HG03558 (cell line): ENCODE results near the gene PACS2.

Source experiments
- ATAC-seq: cut with Tn5 transposase; IDR thresholded peaks from one replicate; pipeline ENCODE4 v1.9.1; 2021; ENCODE audit warnings: moderate number of reproducible peaks; ENCODE audit not compliant: unreplicated experiment; ENCODE audit errors: extremely low read depth

PACS2 gene

GRCh38 chr14:105365101-105365500 lies 50.6 kb downstream of the PACS2 start:
- ATAC-seq, result no peak

GRCh38 chr14:105365681-105366080 lies 51.1 kb downstream of the PACS2 start:
- no peak for ATAC-seq

- no peak for ATAC-seq
These were observed 52.0 kb downstream of the PACS2 start for GRCh38 chr14:105366386-105367074.

- ATAC-seq, result no peak
These were observed 52.8 kb downstream of the PACS2 start for GRCh38 chr14:105367116-105368031.

DNA sequence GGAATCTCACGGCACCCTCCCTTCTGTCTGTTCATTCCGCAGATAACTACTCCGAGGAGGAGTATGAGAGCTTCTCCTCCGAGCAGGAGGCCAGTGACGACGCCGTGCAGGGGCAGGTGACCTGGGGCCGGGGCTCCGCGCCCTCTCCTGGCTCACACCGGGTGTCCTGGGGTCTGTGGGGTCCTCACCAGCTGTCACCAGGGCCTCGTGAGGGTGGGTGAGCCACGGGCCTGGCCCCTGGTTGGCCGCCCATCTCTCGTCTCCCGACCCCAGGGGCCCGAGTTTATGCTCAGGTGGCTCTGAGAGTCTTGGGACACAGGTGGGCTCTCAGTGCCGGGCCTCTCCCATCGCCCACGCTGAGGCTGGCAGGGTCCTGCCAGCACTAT lies 53.5 kb downstream of the PACS2 start:
- no peak for ATAC-seq

DNA sequence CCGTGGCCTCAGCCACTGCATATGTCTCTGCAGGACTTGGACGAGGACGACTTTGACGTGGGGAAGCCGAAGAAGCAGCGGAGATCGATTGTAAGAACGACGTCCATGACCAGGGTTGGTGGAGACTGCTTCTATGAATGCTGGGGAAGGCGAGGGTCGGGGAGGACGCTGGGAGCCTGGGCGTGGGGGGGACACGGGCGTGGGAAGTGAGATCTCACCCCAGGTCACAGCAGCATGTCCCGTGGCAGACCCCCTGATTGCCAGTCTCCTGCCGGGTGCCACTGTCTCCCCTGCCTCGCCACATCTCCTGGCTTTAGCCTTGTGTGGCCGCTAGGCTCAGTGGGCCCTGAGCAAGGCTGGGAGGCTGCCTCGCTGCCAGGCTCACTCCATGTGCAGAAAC lies 53.9 kb downstream of the PACS2 start:
- ATAC-seq, result no peak

DNA sequence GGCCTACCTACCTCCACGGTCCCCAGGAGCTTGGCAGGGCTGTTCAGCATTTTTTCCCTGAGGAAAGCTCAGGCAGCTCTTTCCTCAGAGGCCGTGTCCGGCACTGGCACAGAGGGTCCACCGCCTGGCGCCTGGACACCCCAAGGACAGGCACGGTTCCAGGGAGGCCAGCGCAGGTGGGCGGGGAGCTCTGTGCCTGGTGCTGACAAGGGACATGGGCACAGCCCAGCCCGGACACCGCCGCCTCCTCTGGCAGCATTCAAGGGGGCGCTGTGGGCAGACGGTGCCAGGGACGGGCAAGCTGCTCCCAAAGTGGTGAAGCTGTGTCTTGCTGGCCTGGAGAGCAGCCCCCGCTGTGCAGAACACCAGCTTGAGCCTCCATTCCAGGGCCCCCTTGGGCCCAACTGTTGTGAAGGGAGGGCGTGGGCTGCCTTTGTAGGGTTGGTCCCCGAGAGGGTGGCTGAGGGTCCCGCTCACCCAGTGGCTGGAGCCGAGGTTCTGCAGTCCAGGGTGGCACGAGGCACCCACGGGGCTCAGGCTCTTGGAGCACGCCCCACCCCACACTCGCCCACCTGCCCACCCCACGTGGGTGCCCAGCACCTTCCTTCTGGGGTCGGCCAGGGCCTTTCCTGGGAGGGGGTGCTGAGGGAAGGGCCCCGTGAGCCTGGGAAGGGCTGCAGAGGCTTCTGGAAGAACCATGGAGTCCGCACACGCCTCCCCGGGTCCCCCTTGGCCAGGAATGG lies 54.5 kb downstream of the PACS2 start:
- ATAC-seq, result no peak

GRCh38 chr14:105369653-105370040 lies 55.1 kb downstream of the PACS2 start:
- ATAC-seq, result no peak

DNA sequence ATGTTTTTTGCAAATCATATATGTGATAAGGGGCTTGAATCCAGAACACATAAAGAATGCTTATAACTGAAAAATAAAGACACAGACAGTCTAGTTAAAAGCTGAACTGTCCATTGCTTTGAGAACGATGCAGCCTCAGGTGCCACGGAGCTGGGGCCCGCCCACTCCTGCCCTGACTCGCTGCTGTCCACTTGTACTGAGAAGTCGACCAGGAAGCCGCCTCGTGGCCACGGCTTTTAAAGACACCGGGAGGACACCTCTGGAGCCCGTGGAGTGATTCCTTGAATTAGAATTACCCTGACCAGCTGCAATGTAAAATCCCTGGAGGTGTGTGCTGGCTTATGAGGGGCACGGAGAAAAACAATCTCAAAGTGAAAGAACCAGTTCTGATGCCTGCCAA lies 59.8 kb downstream of the PACS2 start:
- ATAC-seq, result no peak

GRCh38 chr14:105375635-105376057 lies 61.1 kb downstream of the PACS2 start:
- ATAC-seq, result no peak

- no peak for ATAC-seq
These were observed 62.2 kb downstream of the PACS2 start for GRCh38 chr14:105376521-105377440.

DNA sequence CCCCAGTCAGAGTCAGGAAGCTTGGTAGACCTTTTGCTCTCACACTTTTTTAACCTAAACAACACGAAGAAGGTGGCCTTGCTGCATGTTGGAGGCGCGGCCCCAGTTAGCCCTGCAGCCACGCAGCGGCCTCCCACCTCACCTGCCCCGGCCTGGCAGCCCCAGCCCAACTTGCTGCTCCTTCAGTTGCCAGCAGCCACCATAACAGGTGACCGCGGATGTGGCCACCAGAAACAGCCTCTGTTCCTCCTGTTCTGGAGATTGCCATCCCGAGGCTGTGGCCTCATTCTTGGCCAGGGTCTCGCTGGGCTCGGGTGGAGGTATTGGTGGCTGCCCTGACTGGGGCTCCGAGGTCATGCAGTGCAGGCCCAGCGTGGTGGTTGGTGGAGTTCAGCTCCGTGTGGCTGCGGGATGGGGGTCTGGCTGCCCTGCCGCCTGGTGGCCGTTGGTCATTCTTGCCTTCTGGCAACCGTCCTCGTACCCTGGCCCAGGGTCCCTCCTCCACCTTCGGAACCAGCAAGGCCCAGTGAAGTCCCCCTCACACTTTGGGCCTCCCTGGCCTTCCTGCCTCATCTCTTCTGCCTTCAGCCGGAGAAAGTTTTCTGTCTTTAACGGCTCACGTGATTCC lies 63.1 kb downstream of the PACS2 start:
- ATAC-seq, result no peak

- ATAC-seq, result no peak
These were observed 63.7 kb downstream of the PACS2 start for GRCh38 chr14:105378199-105378598.

DNA sequence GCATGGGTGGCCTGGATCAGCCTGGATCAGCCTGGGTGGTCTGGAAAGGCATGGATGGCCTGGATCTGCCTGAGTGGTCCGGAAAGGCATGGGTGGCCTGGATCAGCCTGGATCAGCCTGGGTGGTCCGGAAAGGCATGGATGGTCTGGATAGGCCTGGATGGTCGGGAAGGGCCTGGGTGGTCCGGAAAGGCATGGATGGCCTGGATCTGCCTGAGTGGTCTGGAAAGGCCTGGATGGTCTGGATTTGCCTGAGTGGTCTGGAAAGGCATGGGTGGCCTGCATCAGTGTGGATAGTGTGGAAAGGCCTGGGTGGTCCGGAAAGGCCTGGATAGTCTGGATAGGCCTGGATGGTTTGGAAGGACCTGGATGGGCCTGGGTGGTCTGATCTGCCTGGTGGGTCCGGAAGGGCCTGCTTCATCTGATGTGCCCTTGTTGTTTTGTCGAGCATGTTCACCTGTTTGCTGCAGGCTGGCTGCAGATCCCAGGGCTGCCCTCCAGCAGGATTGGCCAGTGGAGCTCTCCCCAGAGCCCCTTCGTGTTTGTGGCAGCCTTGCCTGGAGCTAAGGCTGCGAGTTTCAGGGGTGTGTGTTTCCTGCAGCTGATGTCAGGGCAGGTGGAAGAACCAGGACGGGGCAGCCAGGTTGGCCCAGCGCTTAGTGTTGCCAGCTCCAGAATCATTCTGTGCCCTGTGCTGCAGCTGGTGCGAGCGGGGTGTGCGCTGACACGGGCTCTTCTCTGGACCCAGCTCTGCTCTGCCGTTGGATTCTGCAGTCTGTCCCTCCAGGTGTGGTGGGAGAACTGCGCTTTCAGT lies 64.5 kb downstream of the PACS2 start:
- no peak for ATAC-seq

GRCh38 chr14:105379946-105380345 lies 65.4 kb downstream of the PACS2 start:
- ATAC-seq, result no peak

DNA sequence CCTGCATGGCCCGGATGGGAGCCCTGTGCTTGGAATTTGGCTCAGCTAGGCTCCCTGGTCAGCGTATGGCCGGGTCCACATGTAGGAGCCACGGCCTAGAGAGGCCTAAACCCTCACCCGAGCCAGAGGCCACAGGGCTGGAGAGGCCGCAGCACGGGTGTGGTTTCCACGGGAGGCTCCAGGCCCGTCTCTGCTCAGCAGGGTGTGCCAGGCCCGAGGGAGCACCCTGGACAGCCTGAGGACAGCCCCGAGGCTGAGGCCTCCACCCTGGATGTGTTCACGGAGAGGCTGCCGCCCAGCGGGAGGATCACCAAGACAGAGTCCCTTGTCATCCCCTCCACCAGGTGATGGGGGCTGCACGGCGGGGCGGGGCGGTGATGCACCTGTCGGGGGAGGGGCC lies 66.2 kb downstream of the PACS2 start:
- no peak for ATAC-seq

DNA sequence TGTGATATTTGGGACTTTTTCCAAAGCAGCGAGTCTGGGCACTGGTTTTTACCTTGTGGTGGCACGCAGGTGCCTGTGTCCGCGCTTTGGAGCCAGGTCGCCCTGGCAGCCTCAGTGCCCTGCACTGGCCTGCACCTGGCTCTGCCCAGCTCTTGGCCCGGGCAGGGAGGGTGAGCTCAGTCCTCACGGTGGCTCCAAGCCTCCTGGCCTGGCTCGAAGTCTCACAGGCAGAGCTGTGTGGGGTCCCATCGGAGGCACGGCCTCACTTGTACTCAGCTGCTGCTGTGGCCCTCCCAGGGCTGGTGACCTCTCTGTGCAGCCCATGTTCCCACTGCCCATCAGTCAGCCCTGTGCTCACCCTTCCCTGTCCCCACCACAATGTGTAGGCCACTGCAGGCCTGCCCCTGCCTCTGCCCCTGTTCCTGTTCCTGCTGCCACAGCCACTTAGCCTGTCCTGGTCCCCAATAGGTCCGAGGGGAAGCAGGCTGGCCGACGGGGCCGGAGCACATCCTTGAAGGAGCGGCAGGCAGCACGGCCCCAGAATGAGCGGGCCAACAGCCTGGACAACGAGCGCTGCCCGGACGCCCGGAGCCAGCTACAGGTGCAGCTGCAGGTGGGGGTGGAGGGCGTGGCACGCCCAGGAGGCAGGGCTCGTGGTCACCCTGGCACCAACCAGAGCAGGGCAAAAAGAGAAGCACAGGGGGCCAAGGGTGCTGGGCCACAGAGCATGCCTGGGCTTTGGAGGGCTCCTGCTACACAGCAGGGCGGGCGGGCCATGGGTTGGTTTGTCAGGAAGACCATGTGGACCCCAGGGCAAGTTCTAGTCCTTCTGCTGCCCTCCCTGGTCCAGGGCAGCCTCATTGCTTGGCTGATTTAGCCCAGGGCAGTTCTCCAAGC lies 67.1 kb downstream of the PACS2 start:
- ATAC-seq, result no peak
